CD4-positive, alpha-beta T cell (primary cell): ENCODE data around the gene FOXD4L1. TPM values are rescaled to one million over a fixed set of nuclear protein-coding genes. Genes with fewer than 3 reads are reported as not detected.
"Not testable (repeated sequence)": the region's sequence is repeated elsewhere in the genome, so short reads cannot be mapped to it uniquely, and the experiment has no call there.

Source experiments
- ATAC-seq: fragments of 200-7000 bp; cut with Tn5 transposase; one replicate; pipeline ENCODE4 v1.10.0; 2022; ENCODE audit warnings: mild to moderate bottlenecking; ENCODE audit not compliant: poor library complexity
- CTCF ChIA-PET: fragments of 350-600 bp; sonication (Branson Sonifier 250); formaldehyde crosslinking; loops from one replicate; lab custom pipeline; 2021; ENCODE audit warnings: antibody characterized with exemption, inconsistent platforms; lab: Charles Lee
- POLR2A ChIA-PET: fragments of 350-600 bp; sonication (Branson Sonifier 250); formaldehyde crosslinking; loops from one replicate; lab custom pipeline; 2021; ENCODE audit warnings: antibody characterized with exemption, inconsistent platforms; lab: Charles Lee
- DNase-seq, 14 experiments: peaks; one replicate each; pipeline ENCODE4 v3.0.0-alpha.2; 2013 to 2020; ENCODE audit warnings: mixed read lengths in 2 of 14
- H3K27ac ChIP-seq, 2 donors: one replicate each; pipeline versions ENCODE4 v1.5.1 to v1.7.0; 2013; ENCODE audit warnings: low read length in 2 of 2, low read depth in 1 of 2, mild to moderate bottlenecking in 1 of 2
- H3K27me3 ChIP-seq, 2 experiments: 1 replicate in 1 of 2; 2 replicates in 1 of 2; pipeline versions ENCODE4 v1.6.1 to v1.7.0; 2013; ENCODE audit warnings: low read length in 2 of 2, control low read depth in 1 of 2, mild to moderate bottlenecking in 1 of 2, moderate library complexity in 1 of 2; ENCODE audit not compliant: insufficient read depth in 2 of 2, control insufficient read depth in 1 of 2
- H3K36me3 ChIP-seq: one replicate; pipeline ENCODE4 v1.6.1; 2013; ENCODE audit warnings: low read length, control low read depth; ENCODE audit not compliant: insufficient read depth
- H3K4me1 ChIP-seq: one replicate; pipeline ENCODE4 v1.6.1; 2013; ENCODE audit warnings: low read length, control low read depth; ENCODE audit not compliant: insufficient read depth
- H3K4me3 ChIP-seq: one replicate; pipeline ENCODE4 v1.5.1; 2013; ENCODE audit warnings: mild to moderate bottlenecking, low read length, moderate library complexity
- H3K9me3 ChIP-seq, 2 experiments: 1 replicate in 1 of 2; 2 replicates in 1 of 2; pipeline versions ENCODE4 v1.6.1 to v1.7.0; 2013; ENCODE audit warnings: low read length in 2 of 2, mild to moderate bottlenecking in 2 of 2, control low read depth in 1 of 2, moderate library complexity in 1 of 2; ENCODE audit not compliant: control insufficient read depth in 1 of 2, insufficient read depth in 1 of 2
- H3K27ac Mint-ChIP-seq: one replicate; pipeline ENCODE4 v1.8.0; 2020; ENCODE audit warnings: mixed read lengths
- H3K27me3 Mint-ChIP-seq: one replicate; pipeline ENCODE4 v1.8.0; 2021; ENCODE audit warnings: mixed read lengths
- H3K36me3 Mint-ChIP-seq: one replicate; pipeline ENCODE4 v1.8.0; 2021; ENCODE audit warnings: low read depth, mixed read lengths
- H3K4me1 Mint-ChIP-seq: one replicate; pipeline ENCODE4 v1.8.0; 2021; ENCODE audit warnings: low read depth, mixed read lengths
- H3K4me3 Mint-ChIP-seq: one replicate; pipeline ENCODE4 v1.8.0; 2020; ENCODE audit warnings: mild to moderate bottlenecking, mixed read lengths
- H3K9me3 Mint-ChIP-seq: one replicate; pipeline ENCODE4 v1.8.0; 2020; ENCODE audit warnings: mixed read lengths
- intact Hi-C, 2 experiments: fragments of 100-400 bp; cut with DNase I in 1 of 2; cut with micrococcal nuclease in 1 of 2; formaldehyde crosslinking; loops; one replicate each; pipeline versions ENCODE4 v1.15.1 to v1.9.0; 2023 to 2025; cut with DNase I, micrococcal nuclease
- total RNA-seq, 174 experiments: library from RNA in 2 of 174; stranded (reverse) in 2 of 174; gene quantifications; one replicate each; pipeline ENCODE4 v1.2.3 and lab custom pipeline; 2021 to 2026

FOXD4L1 gene
- total RNA-seq, 2 experiments from 2014 or later: not detected

DNA sequence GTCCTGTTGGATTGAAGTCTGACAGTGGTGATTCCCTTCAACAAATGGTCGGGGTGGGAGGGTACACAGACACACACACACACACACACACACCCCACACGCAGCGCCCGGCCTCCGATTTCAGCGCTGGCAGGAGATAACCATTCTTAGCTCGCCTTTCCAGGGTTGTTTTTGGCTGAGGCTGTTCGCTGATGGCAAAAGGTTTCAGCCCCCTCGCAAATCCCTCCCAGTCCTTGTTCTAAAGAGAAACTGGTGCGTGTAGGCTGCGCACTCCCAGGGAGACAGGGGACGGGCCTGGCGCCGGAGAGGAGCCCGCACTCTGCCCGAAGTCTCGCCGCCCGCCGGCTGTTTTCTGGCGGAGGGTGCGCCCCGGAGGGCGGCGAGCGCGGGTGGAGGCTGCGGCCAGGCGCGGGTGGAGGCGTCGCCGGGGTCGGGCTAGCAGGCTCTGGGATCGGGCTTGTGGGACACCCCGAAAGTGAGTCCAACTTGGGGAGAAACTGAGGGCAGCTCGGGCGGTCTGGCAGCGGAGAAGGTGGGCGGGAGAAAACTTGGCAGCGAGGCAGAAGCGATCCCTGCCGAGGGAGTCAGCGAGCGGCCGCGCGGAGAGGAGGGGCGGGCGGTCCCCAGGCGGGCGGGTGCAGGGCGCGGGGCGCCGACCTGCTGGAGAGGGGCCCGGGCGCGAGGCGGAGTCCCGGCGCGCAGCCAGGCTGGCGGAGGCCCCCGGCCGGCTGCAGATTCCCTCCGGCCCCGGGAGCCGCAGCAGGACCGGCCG is 42.9 kb downstream of the FOXD4L1 start:
- peak overlapping the region; percentile 34 for H3K4me3 ChIP-seq
- H3K27ac Mint-ChIP-seq: not testable (repeated sequence)

DNA sequence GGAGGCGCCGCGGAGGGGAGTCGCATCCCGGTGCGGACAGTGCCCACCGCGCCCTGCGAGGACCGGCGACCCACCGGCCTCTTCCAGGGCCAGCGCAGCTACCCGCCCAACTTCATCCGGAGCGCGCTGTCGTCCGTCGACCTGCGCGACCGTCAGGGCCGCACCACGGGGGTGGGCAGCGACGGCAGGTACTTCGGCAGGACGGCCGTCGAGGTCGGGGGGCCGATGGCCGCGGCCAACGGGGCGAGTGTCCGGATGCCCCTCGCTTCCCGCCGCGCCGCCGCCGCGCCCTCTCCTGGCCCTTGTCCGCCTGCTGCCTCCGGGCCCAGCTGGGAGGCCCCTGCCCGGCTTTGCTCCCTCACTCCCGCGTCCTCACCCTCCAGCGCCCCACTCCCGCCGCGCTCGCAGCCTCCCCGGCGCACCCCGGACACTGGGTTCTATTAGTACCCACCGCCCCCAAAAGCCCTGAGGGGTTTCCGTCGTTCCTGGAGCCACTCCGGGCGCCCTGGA is 43.6 kb downstream of the FOXD4L1 start:
- ATAC-seq, POLR2A ChIA-PET, H3K4me1 Mint-ChIP-seq, H3K36me3 Mint-ChIP-seq, H3K4me3 Mint-ChIP-seq, H3K27ac Mint-ChIP-seq, H3K4me1 ChIP-seq, H3K36me3 ChIP-seq, H3K27me3 ChIP-seq, CTCF ChIA-PET, H3K4me3 ChIP-seq, H3K27me3 Mint-ChIP-seq, intact Hi-C loops, H3K9me3 Mint-ChIP-seq, H3K27ac ChIP-seq, H3K9me3 ChIP-seq: not testable (repeated sequence)
- DNase-seq: peak in 4 of 14 experiments; percentile 0 to 8 (median 4)

More for the DNA sequence above, 42.9 kb downstream of the FOXD4L1 start:
- H3K27me3 Mint-ChIP-seq, H3K9me3 Mint-ChIP-seq, H3K27me3 ChIP-seq, intact Hi-C loops, H3K36me3 ChIP-seq, POLR2A ChIA-PET, H3K9me3 ChIP-seq, H3K4me1 ChIP-seq, H3K27ac ChIP-seq, H3K36me3 Mint-ChIP-seq, H3K4me1 Mint-ChIP-seq, CTCF ChIA-PET: not testable (repeated sequence)
- DNase-seq (peak in 10 of 14 experiments; percentile 1 to 39 (median 14)), ATAC-seq (peak; percentile 65)
- peak overlapping the region; percentile 62 for H3K4me3 Mint-ChIP-seq

DNA sequence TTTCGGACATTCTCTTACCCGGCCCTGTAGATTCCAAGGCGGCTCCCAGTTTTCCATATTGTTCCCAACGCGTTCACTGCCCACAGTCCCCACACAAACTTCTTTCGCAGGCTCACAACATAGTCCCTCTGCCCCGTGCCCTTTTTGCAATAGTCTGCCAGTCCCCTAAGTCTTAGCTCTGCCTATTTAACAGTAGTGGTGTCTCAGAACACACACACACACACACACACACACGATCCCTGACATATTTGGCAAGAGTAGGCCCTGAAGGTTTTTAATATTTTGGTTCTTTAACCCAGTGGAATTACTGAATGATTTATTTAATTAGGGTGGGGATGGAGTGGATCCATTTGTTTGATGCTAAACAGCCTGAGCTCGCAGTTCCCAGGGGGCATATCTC is 44.1 kb downstream of the FOXD4L1 start:
- H3K36me3 ChIP-seq, H3K4me3 ChIP-seq, ATAC-seq, H3K4me1 ChIP-seq, H3K36me3 Mint-ChIP-seq, H3K4me1 Mint-ChIP-seq, H3K27ac ChIP-seq, H3K27ac Mint-ChIP-seq, H3K27me3 ChIP-seq, DNase-seq, CTCF ChIA-PET, H3K27me3 Mint-ChIP-seq, POLR2A ChIA-PET, intact Hi-C loops, H3K9me3 Mint-ChIP-seq, H3K9me3 ChIP-seq: not testable (repeated sequence)
- peak overlapping the region; percentile 83 for H3K4me3 Mint-ChIP-seq

Other genes starting within 250 kb of the FOXD4L1 start
- under 1 TPM; 0.36 to 0.52 TPM for gene PAX8, start 219.7 kb upstream of the FOXD4L1 start, total RNA-seq
- 10 to 100 TPM; 33.9 to 34.2 TPM for gene ZNG1B, start 61.0 kb upstream of the FOXD4L1 start, total RNA-seq
- gene RABL2A, start 128.6 kb downstream of the FOXD4L1 start, total RNA-seq: 10 to 100 TPM; 14.5 to 17.9 TPM